ENCODE data around the gene VWA3B.
"Not testable (repeated sequence)": the region's sequence is repeated elsewhere in the genome, so short reads cannot be mapped to it uniquely, and the experiment has no call there.

The VWA3B gene

DNA sequence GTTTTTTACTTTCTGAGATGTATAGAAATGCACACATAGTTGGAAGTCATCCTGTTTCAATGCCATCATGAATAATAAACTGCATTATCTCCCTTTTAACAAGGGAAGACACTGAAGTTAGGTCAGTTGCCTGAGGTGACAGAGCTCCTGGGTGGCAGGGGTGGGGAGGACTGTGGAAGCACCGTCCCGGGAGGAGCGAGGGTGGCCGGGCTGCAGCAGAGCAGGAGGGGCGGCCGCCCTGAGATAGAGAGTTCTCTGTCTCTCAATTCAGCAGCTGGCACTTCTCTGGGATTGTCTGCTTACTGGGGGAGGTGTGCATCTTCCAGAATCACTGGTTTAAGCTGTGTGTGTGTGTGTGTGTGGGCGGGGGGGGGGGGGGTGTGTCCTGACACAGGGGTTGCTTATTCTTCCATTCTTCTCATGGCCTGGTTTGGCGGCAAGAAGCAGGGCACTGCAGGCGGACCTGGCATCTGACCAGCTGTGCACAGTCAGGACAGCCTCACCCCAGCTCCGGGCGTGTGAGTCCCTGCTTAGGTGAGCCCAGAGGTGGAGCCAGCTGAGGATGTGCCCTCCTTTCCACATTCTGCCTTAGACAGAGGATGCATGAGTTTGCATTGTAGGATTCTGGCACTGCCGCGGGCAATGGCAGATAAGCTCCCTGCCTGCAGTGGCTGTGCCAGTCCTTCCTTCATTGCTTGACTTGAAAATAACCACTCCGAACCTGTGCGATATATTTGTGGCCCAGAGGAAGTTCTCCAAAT lies 40.4 kb downstream of the VWA3B start:
- in situ Hi-C loops (cut with MboI; ENCODE audit: low sequenced_read_pairs), result no loop called here

DNA sequence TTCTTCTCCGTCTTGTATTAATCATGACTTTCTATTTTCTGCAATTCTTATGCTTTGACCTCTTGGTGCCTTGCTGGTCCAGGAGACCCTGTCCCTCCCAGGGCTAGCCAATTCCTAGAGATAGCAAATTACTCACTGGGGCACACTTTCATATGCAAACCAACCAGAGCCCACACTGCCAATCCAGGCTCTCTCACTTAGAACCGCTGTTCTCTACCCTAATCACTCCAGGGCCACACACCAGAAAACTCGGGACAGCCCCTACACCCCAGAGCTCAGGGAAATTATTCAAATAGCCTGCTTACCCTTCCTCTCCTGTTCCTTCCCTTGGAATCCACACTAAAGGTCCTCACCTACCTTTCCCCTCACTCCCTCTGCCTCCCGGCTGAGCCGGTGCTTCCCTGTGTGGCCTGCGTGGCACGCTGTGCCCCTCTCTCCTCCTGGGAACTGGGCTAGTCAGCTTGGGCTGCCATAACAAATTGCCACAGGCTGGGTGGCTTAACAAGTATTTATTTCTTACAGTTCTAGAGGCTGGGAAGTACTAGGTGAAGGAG lies 41.7 kb downstream of the VWA3B start:
- in situ Hi-C loops (cut with MboI; ENCODE audit: low sequenced_read_pairs), result no loop called here

DNA sequence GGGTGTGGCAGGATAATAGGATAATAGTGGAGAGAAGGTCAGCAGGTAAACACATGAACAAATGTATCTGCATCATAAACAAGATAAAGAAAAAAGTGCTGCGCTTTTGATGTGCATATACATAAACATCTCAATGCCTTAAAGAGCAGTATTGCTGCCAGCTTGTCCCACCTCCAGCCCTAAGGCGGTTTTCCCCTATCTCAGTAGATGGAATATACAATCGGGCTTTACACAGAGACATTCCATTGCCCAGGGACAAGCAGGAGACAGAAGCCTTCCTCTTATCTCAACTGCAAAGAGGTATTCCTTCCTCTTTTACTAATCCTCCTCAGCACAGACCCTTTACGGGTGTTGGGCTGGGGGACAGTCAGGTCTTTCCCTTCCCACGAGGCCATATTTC lies 43.1 kb downstream of the VWA3B start:
- in situ Hi-C loops (cut with MboI; ENCODE audit: low sequenced_read_pairs), result not testable (repeated sequence)

DNA sequence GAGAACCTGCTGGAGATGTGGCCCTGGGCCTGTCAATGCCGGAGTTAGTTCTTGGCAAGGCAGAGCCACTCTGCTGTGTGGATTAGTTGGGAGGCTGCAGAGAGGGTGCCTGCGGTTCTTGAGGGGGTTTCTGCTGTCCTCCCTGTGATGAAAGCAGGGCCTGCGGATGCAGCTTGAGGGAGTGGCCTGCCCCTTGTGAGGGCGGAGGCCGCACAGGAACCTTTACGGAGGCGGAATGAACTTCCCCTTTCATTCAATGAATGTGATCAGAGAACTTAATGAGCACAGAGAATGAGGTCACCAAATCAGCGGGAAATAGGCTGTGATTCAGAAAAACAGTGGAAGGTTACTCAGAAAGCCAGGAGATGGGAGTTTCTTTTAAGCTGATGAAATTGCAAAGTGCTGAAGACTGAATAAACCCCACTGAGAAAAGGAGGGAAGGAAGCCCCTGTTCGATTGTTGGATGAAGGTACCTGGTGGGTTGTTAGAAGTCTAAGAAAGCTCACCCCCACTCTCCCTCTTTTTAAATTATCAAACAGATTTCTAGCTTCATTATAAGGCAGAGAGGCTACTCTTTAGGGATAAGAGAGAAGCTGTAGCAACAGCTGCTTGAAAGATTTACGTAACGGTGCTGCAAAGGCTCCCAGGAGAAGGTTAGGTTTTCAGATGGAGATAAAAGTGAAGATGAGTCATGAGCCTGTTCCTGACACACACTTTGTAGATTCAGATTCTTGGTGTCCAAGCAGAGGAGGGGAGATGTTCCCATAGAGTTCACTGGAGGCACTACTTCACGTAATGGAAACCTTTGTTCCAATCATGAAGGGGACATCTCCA lies 47.4 kb downstream of the VWA3B start:
- in situ Hi-C loops (cut with MboI; ENCODE audit: low sequenced_read_pairs), result no loop called here

DNA sequence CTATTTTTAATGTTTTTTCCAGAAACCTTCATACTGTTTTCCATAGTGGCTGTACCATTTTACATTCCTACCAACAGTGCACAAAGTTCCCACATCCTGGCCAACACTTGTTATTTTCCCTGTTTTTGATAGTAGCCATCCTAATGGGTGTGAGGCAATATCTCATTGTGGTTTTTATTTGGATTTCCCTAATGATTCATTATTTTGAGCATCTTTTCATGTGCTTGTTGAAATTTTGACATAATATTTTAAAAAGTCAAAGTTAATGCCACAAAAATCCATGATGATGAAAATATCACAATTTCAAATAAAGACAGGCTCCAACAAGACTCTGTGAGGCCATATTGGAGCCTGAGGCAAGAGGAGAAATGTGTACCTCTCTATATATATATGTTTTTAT lies 50.2 kb downstream of the VWA3B start:
- in situ Hi-C loops (cut with MboI; ENCODE audit: low sequenced_read_pairs), result no loop called here

DNA sequence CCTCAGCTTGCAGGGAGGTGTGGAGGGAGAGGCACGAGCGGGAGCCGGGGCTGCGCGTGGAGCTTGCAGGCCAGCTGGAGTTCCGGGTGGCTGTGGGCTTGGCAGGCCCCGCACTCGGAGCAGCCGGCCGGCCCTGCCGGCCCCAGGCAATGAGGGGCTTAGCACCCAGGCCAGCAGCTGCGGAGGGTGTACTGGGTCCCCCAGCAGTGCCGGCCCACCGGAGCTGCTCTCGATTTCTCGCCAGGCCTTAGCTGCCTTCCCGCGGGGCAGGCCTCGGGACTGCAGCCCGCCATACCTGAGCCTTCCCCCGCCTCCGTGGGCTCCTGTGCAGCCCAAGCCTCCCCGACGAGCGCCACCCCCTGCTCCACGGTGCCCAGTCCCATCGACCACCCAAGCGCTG lies 52.0 kb downstream of the VWA3B start:
- in situ Hi-C loops (cut with MboI; ENCODE audit: low sequenced_read_pairs), result not testable (repeated sequence)

DNA sequence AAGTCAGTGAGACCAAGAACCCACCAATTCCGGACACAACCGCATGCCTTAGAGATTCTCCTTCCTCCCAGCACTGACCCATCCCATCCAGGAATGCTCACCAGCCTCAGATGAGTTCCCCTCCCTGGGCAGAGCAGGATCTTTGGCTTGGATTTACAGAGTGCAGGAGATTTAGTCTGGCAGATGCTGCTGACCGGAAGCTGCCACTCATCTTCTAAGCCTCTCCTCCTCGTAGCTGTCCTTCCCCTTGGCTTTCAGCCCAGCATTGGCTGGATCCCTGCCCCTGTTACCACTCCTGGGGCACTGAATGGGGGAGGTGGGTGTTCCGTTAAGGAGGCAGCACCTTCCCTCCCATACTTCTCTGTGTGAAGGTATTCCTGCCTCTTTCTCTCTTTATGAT lies 53.2 kb downstream of the VWA3B start:
- in situ Hi-C loops (cut with MboI; ENCODE audit: low sequenced_read_pairs), result no loop called here

DNA sequence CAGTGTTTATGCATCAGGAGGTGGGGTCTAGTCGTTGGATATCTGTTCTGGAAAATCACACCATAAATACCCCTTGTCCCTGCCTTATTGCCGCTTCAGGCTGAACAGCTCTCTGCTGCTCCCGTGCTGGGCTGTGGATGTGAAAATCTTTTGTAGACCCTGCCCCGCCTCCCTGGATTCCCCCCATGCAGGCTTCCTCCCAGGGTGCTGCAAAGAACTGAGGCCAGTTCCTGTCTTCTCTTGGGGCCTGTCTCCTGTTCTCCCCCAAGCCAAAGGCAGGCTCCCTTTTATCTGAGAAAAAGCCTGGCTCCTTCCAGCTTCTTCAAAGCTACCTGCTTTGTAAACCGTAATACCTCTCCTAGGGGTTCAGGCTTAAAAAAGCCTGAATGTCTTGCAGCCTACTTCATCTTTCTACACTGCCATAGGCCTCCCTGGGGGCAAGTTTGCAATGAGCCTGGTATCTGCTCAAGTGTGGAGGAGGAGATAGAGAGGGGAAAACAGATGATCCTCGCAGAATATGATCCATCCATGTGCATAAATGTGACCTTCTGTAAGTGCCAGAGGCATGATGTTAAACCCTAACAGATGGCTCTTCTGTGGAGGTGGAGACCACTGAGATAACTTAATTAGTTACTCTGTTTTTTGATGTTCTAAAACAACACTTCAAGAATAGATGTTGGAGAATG lies 55.3 kb downstream of the VWA3B start:
- in situ Hi-C loops (cut with MboI; ENCODE audit: low sequenced_read_pairs), result no loop called here

DNA sequence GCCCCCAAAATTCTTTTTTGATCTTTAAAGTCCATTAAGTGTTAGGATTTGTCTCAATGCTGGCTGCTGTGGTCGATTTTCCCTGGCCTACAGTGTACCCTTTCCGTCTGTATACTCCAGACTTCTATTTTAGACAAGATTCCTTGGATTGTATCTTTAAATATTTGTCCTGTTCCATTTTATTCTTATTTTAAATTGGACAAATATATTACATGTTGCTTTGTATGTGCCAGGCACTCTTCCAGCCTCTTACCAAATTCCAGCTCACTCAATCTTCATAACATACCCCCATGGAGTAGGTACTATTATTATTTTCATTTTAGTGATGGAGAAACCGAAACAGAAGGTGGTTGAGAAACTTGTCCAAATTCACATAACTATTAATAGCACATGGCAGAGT lies 58.1 kb downstream of the VWA3B start:
- in situ Hi-C loops (cut with MboI; ENCODE audit: low sequenced_read_pairs), result no loop called here

DNA sequence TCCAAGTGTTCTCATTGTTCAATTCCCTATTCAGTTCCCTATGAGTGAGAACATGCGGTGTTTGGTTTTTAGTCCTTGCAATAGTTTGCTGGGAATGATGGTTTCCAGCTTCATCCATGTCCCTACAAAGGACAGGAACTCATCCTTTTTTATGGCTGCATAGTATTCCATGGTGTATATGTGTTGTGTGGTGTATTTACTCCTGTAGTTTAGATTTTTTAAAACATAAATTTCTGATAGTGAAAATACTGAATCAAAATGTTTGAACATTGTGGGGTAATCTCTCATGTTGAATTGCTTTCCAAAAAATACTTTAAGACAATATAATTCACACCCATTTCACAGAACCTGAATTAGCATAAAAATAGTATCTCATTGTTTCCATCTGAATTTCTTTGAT lies 60.9 kb downstream of the VWA3B start:
- in situ Hi-C loops (cut with MboI; ENCODE audit: low sequenced_read_pairs), result not testable (repeated sequence)

DNA sequence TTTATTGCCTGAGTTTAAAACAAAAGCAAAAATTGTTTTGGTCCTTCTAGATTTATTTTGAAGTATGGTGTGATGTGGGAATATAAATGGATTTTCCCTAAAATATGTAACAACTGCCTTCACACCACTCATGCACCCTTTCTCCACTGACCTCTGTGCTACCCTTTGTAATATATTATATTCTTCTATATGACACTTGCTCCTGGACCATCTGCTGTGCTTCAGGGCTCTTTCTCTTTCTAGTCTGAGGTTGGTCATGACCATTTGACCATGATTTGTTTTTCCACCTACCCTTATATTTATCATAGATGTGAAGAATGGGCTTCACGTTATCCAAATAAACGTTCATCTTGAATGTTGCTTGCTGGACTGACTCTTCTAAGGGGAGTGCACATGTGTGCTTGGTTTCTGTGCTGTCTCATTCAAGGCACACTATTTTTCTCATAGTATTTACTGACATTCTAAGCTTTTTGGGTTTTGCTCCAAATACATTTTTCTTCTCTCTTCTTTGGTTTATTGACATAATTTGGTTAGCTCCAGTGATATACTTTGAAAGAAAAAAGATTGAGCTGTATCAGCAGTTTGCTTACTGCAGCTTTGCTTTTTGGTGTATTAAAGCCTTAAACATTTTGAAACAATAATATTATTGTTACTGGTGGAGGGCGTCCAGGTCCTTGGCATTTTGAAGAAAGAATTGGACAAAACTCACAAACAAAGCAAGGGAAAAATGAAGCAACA lies 61.8 kb downstream of the VWA3B start:
- in situ Hi-C loops (cut with MboI; ENCODE audit: low sequenced_read_pairs), result no loop called here

DNA sequence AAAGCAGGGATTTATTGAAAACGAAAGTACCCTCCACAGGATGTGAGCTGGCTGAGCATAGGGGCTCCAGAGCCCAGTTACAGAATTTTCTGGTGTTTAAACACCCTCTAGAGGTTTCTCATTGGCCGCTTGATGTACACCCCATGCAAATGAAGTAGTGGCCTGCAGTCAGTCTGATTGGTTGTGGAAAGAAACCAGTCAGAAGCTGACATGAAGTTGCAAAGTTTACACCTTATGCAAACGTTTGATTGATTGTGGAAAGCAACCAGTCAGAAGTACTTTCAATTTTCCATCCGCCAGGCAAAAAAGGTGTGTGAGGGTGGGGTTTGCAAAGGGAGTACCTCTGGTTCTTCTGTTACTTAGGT lies 62.3 kb downstream of the VWA3B start:
- in situ Hi-C loops (cut with MboI; ENCODE audit: low sequenced_read_pairs), result no loop called here

DNA sequence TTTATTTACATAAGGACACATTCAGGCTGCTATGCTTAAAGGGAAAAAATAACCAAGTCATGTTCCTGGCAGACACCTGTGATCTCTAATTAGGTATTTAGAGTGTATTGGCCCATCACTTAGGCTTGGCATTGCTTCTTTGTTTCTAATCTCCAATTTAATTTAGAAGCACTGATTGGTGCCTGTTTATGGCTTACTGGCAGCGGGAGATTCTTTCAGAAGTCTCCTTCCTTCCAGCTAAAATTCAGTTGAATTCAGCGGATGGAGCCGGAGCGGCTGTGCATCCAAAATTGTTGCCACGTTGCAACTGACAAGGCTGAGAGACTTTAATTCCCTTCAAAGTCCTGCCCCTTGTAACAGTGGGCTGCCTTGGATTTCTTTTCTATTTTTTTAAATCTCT lies 66.5 kb downstream of the VWA3B start:
- in situ Hi-C loops (cut with MboI; ENCODE audit: low sequenced_read_pairs), result no loop called here

DNA sequence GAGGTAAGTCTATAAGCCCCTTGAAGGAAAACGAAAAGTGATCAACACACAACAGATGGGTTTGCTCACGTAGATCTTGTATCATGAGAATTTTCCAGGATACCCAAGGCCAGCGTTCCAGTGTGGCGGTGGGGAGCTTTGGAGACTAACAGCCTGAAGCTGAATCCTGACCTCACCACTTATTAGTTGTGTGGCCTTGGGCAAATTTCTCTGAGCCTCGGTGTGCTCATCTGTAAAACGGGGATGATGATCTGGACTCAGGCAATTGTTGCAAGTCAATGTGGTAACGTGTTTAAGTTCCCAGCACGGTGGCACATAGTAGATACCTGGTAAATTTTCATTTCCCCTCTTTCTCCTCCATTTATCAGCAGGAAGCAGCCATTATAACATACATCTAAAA lies 68.3 kb downstream of the VWA3B start:
- in situ Hi-C loops (cut with MboI; ENCODE audit: low sequenced_read_pairs), result no loop called here

DNA sequence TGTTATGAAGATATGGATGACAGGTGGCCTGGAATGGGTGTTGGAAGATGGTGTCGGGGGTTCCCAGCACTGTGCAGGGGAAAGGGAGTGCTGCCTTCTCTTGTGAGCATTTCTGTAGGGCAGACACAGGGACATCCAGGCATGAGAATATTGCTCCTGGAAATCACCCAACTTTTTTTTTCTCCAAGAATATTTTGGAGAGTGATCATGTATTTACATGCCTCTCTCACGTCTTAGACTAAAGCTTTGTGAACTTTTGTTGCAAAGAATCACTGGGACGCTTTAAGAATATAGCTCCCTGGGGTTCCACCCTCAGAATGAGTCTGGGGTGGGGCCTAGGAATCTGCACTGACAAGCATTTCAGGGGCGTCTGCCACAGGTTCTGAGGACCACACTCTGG lies 68.7 kb downstream of the VWA3B start:
- in situ Hi-C loops (cut with MboI; ENCODE audit: low sequenced_read_pairs), result no loop called here

DNA sequence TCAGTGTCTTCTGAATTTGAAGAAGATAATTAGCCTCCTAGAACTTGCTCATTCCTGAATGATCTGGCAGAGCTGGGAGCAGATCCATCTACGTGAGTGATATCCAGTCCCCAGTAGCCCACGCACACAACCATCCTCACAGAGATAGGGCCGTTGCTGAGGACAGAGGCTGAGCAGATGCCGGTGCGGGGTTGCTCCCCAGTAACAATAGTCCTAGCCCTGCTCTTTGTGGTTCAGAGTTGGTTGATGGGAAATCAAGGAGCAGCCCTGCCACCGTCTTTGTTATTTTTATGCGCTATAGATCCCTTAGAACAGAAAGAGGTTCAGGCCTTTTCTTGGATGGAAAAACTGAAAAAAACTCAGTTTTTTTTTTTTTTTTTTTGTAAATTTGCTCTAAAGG lies 69.3 kb downstream of the VWA3B start:
- in situ Hi-C loops (cut with MboI; ENCODE audit: low sequenced_read_pairs), result no loop called here

DNA sequence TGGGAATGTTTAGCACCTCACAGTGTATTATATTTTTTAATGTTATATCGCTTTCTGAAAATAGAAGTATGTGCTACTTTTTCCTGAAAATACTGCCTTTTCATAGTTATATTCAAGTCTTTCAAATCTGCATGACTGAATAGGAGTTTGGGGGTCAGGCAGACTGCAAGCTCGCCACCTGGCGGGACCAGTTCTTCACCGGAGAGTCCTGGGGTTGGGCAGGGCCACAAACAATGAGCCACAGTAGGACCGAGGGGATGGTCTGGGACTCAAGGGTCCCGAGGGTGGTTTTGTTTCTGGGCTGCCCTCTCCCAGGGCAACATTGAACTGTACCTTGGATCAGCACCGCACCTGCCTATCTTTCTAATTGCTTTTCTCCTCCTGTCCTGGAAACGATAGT lies 70.6 kb downstream of the VWA3B start:
- in situ Hi-C loops (cut with MboI; ENCODE audit: low sequenced_read_pairs), result no loop called here

DNA sequence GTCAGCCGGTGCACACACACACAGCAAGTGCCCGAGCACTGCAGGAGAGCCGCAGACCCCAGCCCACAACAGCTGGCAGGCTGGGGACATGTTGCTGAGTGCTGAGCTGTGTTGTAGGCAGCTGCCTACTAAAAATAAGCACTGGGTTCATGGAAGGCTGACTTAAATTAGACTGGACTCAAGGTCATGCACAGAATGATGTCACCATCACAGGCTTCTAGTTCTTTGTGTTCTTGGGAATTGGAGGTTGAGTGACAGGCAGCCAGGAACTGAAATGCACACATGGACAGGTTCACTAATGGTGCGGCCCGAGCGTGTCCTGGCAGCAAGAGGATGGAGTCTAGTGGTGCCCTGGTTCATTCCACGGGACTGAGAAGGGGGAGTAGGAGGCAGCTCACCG lies 71.3 kb downstream of the VWA3B start:
- in situ Hi-C loops (cut with MboI; ENCODE audit: low sequenced_read_pairs), result no loop called here

DNA sequence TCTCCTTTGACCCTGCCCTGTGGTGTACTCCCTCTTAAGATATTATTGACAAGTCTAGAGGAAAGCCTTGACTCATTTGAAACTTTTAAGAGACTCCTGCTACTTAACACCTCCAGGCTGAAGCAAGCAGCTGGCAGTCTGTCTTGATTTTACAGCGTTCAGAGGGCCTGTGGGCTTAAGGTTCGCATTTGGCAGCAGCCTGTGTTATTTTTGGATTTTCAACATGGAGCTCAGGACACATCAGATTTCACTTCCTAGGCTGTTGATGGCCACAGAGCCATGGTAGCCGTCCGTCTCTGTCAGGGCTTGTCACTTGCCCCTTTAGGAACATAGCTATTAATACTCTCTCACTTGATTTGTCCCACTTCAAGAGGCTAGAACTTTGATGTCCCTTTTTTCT lies 73.6 kb downstream of the VWA3B start:
- in situ Hi-C loops (cut with MboI; ENCODE audit: low sequenced_read_pairs), result no loop called here

DNA sequence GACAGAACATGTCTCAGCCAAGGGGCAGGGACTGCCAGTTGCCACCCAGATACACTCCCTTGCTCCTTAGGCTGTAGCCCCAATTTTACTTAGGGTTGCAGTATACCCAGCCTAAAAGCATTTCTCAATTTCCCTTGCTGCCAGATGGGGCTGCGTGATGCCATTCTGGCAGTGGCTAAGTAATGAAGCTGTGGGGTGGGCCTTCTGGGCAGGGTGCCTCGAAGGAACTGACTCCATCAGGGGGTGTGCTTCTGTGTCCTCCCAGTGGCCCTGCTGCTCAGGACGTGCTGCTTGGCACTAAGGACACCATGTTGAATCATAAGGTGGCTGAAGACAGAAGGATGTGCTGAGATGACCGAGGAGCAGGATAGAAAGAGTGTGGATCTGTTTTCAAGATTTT lies 74.2 kb downstream of the VWA3B start:
- in situ Hi-C loops (cut with MboI; ENCODE audit: low sequenced_read_pairs), result no loop called here

DNA sequence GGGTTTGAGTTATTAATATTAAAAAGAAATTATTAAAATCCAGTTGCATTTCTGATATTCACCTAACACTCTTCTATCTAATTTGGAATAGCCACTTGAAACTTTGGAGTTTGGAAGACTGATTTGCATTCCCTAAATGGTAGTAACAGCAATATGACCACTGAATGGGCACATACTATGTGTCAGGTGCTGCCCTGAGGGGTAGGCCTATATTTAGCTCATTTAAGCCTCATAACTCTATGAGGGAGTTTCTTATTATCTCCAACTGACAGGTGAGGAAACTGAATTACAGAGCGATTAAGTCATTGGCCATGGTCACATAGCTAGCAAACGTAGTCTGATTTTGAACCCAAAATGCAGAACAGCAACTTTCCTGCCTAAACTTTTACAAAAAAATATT lies 77.3 kb downstream of the VWA3B start:
- in situ Hi-C loops (cut with MboI; ENCODE audit: low sequenced_read_pairs), result no loop called here

All from hTERT RPE-1 (cell line).